SJCRH30 (cell line): ENCODE measurements around the gene DUS3L. TPM values are rescaled to one million over a fixed set of nuclear protein-coding genes. Genes with fewer than 3 reads are reported as not detected.
"Not testable (repeated sequence)": the region's sequence is repeated elsewhere in the genome, so short reads cannot be mapped to it uniquely, and the experiment has no call there.

Source experiments
- DNase-seq, 2 experiments: peaks; one replicate each; pipeline ENCODE4 v3.0.0-alpha.2; 2015 to 2020
- H3K27ac ChIP-seq: fragments of 250-450 bp; sonication (Bioruptor Pico); 2 replicates; pipeline ENCODE4 v1.5.1; 2020; ENCODE audit warnings: mild to moderate bottlenecking, moderate library complexity
- H3K27me3 ChIP-seq: fragments of 250-450 bp; sonication (Bioruptor Pico); 2 replicates; pipeline ENCODE4 v1.5.1; 2020; ENCODE audit warnings: mild to moderate bottlenecking, moderate library complexity
- H3K36me3 ChIP-seq: fragments of 250-450 bp; sonication (Bioruptor Pico); 2 replicates; pipeline ENCODE4 v1.5.1; 2020; ENCODE audit warnings: mild to moderate bottlenecking, moderate library complexity
- H3K4me1 ChIP-seq: fragments of 250-450 bp; sonication (Bioruptor Pico); 2 replicates; pipeline ENCODE4 v1.5.1; 2020; ENCODE audit warnings: mild to moderate bottlenecking, moderate library complexity
- H3K4me3 ChIP-seq: fragments of 250-450 bp; sonication (Bioruptor Pico); 2 replicates; pipeline ENCODE4 v1.5.1; 2020; ENCODE audit warnings: mild to moderate bottlenecking, moderate library complexity
- H3K9me3 ChIP-seq: fragments of 250-450 bp; sonication (Bioruptor Pico); replicated peaks from 2 replicates; pipeline ENCODE4 v1.5.1; 2020; ENCODE audit warnings: mild to moderate bottlenecking, moderate library complexity
- total RNA-seq: library from RNA; depleted of rRNA; stranded (reverse); fragments of >200 nt; shearing (Covaris generic); gene quantifications from 2 replicates; pipeline ENCODE4 v1.2.3, GENCODE V29; 2014

DUS3L gene
- total RNA-seq, 1 experiment from 2014 or later, result 28.2 TPM

- Histone ChIP-seq H3K27ac (no peak overlapping the region), H3K4me3 (no peak overlapping the region), H3K36me3 (no peaks in the 10 kb centered on the region), H3K4me1 (no peaks in the 10 kb centered on the region), H3K27me3 (no peaks in the 10 kb centered on the region), H3K9me3 (no peaks in the 10 kb centered on the region)
- DNase-seq, result no peak
These were observed 12.6 kb downstream of the DUS3L start for GRCh38 chr19:5778402-5778801.

GRCh38 chr19:5775668-5776309 lies 15.2 kb downstream of the DUS3L start:
- no peaks in the 10 kb centered on the region for H3K27me3 ChIP-seq
- H3K4me3 ChIP-seq, result no peak overlapping the region
- H3K27ac ChIP-seq, result no peak overlapping the region
- no peaks in the 10 kb centered on the region for H3K9me3 ChIP-seq
- no peak for DNase-seq
- H3K36me3 ChIP-seq, result no peaks in the 10 kb centered on the region
- no peaks in the 10 kb centered on the region for H3K4me1 ChIP-seq

- no peak for DNase-seq
- H3K27me3 ChIP-seq, result no peaks in the 10 kb centered on the region
- H3K4me1 ChIP-seq, result no peaks in the 10 kb centered on the region
- no peak overlapping the region for H3K4me3 ChIP-seq
- H3K9me3 ChIP-seq, result no peaks in the 10 kb centered on the region
- no peaks in the 10 kb centered on the region for H3K36me3 ChIP-seq
- no peak overlapping the region for H3K27ac ChIP-seq
These were observed 16.0 kb downstream of the DUS3L start for GRCh38 chr19:5774921-5775320.

GRCh38 chr19:5773276-5773675 lies 17.7 kb downstream of the DUS3L start:
- no peak for DNase-seq

GRCh38 chr19:5772416-5772815 lies 18.5 kb downstream of the DUS3L start:
- no peak for DNase-seq
- Histone ChIP-seq H3K4me3 (no peak overlapping the region), H3K36me3 (no peaks in the 10 kb centered on the region), H3K4me1 (no peaks in the 10 kb centered on the region), H3K9me3 (no peaks in the 10 kb centered on the region), H3K27me3 (no peaks in the 10 kb centered on the region), H3K27ac (no peak overlapping the region)

More at GRCh38 chr19:5773276-5773675, 17.7 kb downstream of the DUS3L start:
- H3K4me1 ChIP-seq, result no peaks in the 10 kb centered on the region
- no peak overlapping the region for H3K27ac ChIP-seq
- H3K27me3 ChIP-seq, result no peaks in the 10 kb centered on the region
- no peaks in the 10 kb centered on the region for H3K9me3 ChIP-seq
- no peak overlapping the region for H3K4me3 ChIP-seq
- no peaks in the 10 kb centered on the region for H3K36me3 ChIP-seq

GRCh38 chr19:5767949-5768348 lies 23.0 kb downstream of the DUS3L start:
- H3K4me1 ChIP-seq, result no peaks in the 10 kb centered on the region
- no peaks in the 10 kb centered on the region for H3K9me3 ChIP-seq
- no peak overlapping the region for H3K27ac ChIP-seq
- no peaks in the 10 kb centered on the region for H3K27me3 ChIP-seq
- no peaks in the 10 kb centered on the region for H3K36me3 ChIP-seq
- no peak overlapping the region for H3K4me3 ChIP-seq
- DNase-seq, result no peak

GRCh38 chr19:5765220-5765619 lies 25.7 kb downstream of the DUS3L start:
- Histone ChIP-seq H3K27ac (no peak overlapping the region), H3K9me3 (no peaks in the 10 kb centered on the region), H3K27me3 (no peaks in the 10 kb centered on the region), H3K4me3 (no peak overlapping the region), H3K4me1 (no peaks in the 10 kb centered on the region), H3K36me3 (no peaks in the 10 kb centered on the region)
- DNase-seq, result no peak

GRCh38 chr19:5762608-5763217 lies 28.2 kb downstream of the DUS3L start:
- H3K9me3 ChIP-seq, result no peaks in the 10 kb centered on the region

GRCh38 chr19:5753743-5754142 lies 37.2 kb downstream of the DUS3L start:
- Histone ChIP-seq H3K4me1 (no peaks in the 10 kb centered on the region), H3K27me3 (no peaks in the 10 kb centered on the region), H3K27ac (no peak overlapping the region), H3K4me3 (no peak overlapping the region), H3K36me3 (no peaks in the 10 kb centered on the region), H3K9me3 (no peaks in the 10 kb centered on the region)
- DNase-seq, result peak in 1 of 2 experiments; percentile 20

More at GRCh38 chr19:5762608-5763217, 28.2 kb downstream of the DUS3L start:
- Histone ChIP-seq H3K27ac (no peak overlapping the region), H3K4me3 (no peak overlapping the region), H3K36me3 (no peaks in the 10 kb centered on the region), H3K4me1 (no peaks in the 10 kb centered on the region), H3K27me3 (no peaks in the 10 kb centered on the region)
- DNase-seq, result no peak

GRCh38 chr19:5751709-5752108 lies 39.3 kb downstream of the DUS3L start:
- H3K36me3 ChIP-seq, result no peaks in the 10 kb centered on the region
- no peaks in the 10 kb centered on the region for H3K9me3 ChIP-seq
- no peak overlapping the region for H3K27ac ChIP-seq
- H3K4me1 ChIP-seq, result no peaks in the 10 kb centered on the region
- no peak overlapping the region for H3K4me3 ChIP-seq
- DNase-seq, result no peak
- H3K27me3 ChIP-seq, result no peaks in the 10 kb centered on the region

- Histone ChIP-seq H3K9me3 (no peaks in the 10 kb centered on the region), H3K36me3 (no peaks in the 10 kb centered on the region), H3K27me3 (no peaks in the 10 kb centered on the region), H3K4me1 (no peaks in the 10 kb centered on the region), H3K27ac (no peak overlapping the region), H3K4me3 (no peak overlapping the region)
- DNase-seq, result no peak
These were observed 41.5 kb downstream of the DUS3L start for GRCh38 chr19:5749505-5749904.

GRCh38 chr19:5748920-5749319 lies 42.0 kb downstream of the DUS3L start:
- H3K27ac ChIP-seq, H3K4me3 ChIP-seq, H3K9me3 ChIP-seq, H3K36me3 ChIP-seq, H3K27me3 ChIP-seq, H3K4me1 ChIP-seq: not testable (repeated sequence)
- DNase-seq, result peak in 1 of 2 experiments; percentile 13

- DNase-seq, H3K36me3 ChIP-seq, H3K4me1 ChIP-seq, H3K27me3 ChIP-seq, H3K9me3 ChIP-seq, H3K4me3 ChIP-seq, H3K27ac ChIP-seq: not testable (repeated sequence)
These were observed 46.0 kb downstream of the DUS3L start for GRCh38 chr19:5744999-5745398.

GRCh38 chr19:5743630-5744029 lies 47.3 kb downstream of the DUS3L start:
- Histone ChIP-seq H3K9me3 (no peaks in the 10 kb centered on the region), H3K27me3 (no peaks in the 10 kb centered on the region), H3K4me3 (no peak overlapping the region), H3K4me1 (no peaks in the 10 kb centered on the region), H3K27ac (no peak overlapping the region), H3K36me3 (no peaks in the 10 kb centered on the region)
- peak in 1 of 2 experiments; percentile 7 for DNase-seq

GRCh38 chr19:5742051-5742450 lies 48.9 kb downstream of the DUS3L start:
- H3K27me3 ChIP-seq, result no peaks in the 10 kb centered on the region
- H3K4me1 ChIP-seq, result no peaks in the 10 kb centered on the region
- no peaks in the 10 kb centered on the region for H3K9me3 ChIP-seq
- no peak for DNase-seq
- no peak overlapping the region for H3K4me3 ChIP-seq
- no peak overlapping the region for H3K27ac ChIP-seq
- H3K36me3 ChIP-seq, result no peaks in the 10 kb centered on the region

GRCh38 chr19:5738423-5738822 lies 52.5 kb downstream of the DUS3L start:
- no peak overlapping the region for H3K27ac ChIP-seq
- H3K9me3 ChIP-seq, result no peaks in the 10 kb centered on the region

More at GRCh38 chr19:5738423-5738822, 52.5 kb downstream of the DUS3L start:
- Histone ChIP-seq H3K4me3 (no peak overlapping the region), H3K36me3 (no peaks in the 10 kb centered on the region), H3K4me1 (no peaks in the 10 kb centered on the region), H3K27me3 (no peaks in the 10 kb centered on the region)
- no peak for DNase-seq
